Activated CD4-positive, alpha-beta T cell treated with anti-CD3 and anti-CD28 coated beads for 4 hours (primary cell): ENCODE results near the gene LYZL2.
"Not testable (repeated sequence)": the region's sequence is repeated elsewhere in the genome, so short reads cannot be mapped to it uniquely, and the experiment has no call there.

Source experiments
- DNase-seq, 2 donors: peaks; one replicate each; pipeline ENCODE4 v3.0.0-alpha.2; 2020

The LYZL2 gene

GRCh38 chr10:30629653-30630052 lies at the start of gene LYZL2:
Gene LYZL2, minus strand, starts transcription at chr10:30629753. Its CDS starts 2,838 bp downstream, at chr10:30626915.
- no peak for DNase-seq

- not testable (repeated sequence) for DNase-seq
Observed at GRCh38 chr10:30677616-30678015, 48.1 kb upstream of the LYZL2 start.

- not testable (repeated sequence) for DNase-seq
Observed at GRCh38 chr10:30677146-30677545, 47.6 kb upstream of the LYZL2 start.

DNA sequence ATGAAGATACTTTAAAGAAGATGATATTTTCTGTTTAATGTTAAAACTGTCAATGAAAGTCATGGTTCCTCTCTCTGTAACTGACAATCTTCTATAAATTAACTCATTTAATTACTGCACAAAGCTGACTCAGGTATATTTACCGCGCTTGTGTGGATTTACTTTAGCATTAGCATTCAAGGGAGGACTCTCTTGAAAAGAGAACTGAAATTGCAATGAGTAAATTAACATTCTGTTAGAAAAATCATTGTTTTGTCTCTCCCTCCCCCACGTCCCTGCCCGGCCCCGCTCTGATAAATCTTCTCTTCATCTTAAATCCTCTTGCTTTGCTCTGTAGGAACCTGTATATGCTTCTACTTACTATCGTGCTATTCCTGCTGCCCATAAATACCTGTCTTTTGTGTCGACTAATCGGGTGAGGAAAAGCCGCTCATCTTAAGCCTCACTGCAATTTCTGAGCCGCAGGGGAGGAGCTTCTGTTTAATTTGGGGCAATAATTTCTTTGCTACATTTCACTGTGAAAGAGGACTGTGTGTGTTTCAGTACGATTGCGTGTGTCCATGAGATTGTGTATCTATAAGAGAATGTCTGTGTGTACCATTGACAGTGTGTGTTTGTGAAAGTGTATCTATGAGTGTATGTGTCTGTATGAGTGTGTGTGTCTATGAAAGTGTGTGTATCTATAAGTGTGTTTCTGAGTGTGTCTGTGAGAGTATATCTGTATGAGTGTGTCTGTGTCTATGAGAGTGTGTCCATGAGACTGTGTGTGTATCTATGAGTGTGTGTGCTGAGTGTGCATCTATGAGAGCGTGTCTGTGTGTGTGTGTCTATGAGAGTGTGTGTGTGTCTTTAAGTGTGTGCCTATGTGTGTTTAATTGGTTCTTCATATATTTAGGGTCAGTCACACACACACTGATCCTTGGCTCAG lies 46.5 kb upstream of the LYZL2 start:
- DNase-seq: no peak

DNA sequence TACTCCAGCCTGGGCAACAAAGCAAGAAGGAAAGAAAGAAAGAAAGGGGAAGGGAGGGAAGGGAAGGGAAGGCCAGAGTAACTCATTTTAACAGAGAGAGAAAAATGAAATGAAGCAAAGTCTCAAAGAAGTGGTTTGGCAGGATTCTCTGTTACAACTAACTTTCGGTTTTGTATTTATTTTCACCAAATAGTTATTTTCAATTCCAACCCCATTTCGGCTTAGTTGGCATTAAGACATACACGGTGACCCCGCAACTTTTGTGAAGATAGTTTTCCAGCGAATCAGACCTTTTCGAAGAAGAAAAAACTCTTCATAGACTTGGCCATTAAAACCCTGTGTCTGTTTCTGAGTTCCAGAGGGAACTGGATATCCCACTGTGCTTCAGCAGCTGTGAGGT lies 45.2 kb upstream of the LYZL2 start:
- DNase-seq: no peak

DNA sequence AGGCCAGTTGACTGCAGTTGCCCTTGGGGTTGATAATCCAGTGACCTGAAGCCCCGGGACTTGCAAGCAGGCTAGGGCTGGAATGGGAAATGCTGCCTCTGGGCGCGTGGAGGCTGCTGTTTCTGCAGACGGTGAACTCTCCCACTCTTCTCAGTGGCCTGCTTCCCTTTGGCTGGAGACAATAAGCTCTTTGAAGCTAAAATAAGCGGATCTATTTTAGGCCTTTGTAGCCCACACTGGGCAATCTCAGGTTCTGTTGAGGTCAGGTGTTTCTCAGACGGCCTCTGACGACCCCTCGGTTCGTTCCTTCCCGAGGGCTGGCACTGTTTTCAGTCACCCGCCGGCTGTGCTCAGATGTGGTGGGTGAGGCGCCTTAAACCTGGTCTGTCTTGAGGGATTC lies 43.7 kb upstream of the LYZL2 start:
- DNase-seq: not testable (repeated sequence)

DNA sequence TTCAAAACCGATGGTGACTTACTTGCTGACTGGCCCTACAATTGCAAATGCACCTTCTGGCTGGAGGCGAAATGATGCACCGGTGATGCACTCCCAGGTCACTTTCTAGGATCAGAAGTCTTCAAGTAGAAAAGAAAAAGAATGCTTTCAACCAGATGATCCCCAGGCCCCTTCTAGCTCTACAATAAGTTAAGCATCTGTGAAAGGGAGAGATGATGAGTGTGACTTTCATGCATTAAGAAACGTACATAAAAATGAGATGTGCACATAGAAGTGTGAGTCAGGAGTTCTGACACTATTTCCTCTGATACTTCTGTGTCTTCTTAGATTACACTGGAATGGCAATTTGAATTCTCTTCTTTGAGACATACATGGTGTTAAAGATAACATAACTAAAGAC lies 42.8 kb upstream of the LYZL2 start:
- DNase-seq: not testable (repeated sequence)

DNA sequence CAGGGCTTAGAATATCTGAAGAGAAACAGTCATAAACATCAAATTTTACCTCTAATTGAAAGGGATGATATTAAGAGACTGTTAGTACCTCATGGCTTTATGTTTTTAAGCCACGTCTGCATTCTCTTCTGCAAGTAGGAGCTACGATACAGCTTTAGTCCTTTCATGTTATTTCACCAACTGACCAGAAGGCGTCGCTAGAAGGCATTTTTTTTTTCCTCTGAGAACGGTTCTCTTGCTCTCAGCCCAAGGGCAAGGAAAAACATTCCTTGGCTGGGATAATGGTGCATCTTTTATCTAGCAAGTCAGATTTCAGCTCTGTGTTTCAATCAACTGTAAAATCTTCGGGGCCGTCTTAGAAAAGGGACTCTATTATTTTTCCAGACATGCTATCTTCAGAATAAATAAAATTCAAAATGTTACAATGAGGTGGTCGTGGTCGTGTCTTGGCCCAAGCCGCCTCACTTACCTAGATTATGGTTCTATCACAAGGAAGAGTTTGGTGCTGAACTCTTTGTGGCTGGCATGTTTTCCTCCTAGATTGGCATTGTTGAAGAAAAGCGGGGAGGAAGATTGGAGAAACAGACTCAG lies 41.6 kb upstream of the LYZL2 start:
- peak in 1 of 2 donors; percentile 46 for DNase-seq

- DNase-seq: not testable (repeated sequence)
Observed at GRCh38 chr10:30667982-30668381, 38.4 kb upstream of the LYZL2 start.

GRCh38 chr10:30663403-30663802 lies 33.9 kb upstream of the LYZL2 start:
- DNase-seq: not testable (repeated sequence)

GRCh38 chr10:30662814-30663213 lies 33.3 kb upstream of the LYZL2 start:
- DNase-seq: no peak

DNA sequence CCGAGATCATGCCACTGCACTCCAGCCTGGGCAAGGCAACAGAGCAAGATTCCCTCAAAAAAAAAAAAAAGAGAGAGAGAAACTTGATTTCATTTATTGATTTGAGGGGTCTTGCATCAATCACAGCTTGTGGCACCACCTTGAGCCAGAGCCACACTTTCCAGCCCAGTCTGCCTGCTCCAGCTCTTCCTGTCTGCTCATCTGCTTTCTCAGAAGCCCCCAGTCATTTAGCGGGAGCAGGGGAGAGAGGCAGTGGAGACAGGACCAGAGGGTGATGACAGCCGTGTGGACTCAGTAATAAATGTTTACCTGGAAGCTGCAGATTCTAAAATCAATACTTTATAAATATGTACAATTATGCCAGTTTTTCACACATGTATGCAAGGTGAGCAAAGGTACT lies 30.8 kb upstream of the LYZL2 start:
- not testable (repeated sequence) for DNase-seq

DNA sequence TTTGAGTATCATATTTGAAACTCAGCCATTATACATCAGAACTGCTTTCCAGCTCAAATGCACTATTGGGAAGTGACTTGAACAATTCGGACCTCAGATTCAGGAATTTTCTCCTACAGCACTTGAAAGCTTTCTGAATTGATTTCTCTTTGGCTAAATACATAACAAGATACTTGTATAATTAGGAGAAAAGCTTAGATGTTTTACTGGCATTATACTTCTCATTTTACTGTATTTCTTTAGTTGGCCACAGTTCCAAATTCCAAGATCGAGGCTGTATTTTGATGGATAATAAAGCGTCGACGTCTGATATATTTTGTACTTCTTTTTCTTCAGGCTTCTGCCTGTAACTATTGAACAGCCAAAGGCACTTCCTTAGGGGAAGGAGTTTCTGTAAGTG lies 26.7 kb upstream of the LYZL2 start:
- no peak for DNase-seq

DNA sequence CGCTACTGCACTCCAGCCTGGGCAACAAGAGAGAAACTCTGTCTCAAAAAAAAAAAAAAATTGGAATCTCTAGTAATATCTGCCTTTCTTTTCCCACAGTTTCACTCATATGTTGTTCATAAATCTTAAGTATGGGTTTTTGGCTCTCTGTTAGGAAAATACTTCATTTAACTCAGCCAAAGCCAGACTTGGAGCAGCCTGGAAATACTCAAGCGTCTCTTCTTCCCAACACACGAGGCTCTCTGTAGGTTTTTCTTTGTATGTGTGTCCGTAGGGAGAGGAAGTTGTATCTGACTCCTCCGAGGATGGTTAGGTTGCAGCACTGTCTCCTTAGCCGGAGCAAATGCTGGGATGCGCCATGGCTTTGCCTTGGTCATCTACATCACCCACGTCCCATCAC lies 25.4 kb upstream of the LYZL2 start:
- DNase-seq: not testable (repeated sequence)

DNA sequence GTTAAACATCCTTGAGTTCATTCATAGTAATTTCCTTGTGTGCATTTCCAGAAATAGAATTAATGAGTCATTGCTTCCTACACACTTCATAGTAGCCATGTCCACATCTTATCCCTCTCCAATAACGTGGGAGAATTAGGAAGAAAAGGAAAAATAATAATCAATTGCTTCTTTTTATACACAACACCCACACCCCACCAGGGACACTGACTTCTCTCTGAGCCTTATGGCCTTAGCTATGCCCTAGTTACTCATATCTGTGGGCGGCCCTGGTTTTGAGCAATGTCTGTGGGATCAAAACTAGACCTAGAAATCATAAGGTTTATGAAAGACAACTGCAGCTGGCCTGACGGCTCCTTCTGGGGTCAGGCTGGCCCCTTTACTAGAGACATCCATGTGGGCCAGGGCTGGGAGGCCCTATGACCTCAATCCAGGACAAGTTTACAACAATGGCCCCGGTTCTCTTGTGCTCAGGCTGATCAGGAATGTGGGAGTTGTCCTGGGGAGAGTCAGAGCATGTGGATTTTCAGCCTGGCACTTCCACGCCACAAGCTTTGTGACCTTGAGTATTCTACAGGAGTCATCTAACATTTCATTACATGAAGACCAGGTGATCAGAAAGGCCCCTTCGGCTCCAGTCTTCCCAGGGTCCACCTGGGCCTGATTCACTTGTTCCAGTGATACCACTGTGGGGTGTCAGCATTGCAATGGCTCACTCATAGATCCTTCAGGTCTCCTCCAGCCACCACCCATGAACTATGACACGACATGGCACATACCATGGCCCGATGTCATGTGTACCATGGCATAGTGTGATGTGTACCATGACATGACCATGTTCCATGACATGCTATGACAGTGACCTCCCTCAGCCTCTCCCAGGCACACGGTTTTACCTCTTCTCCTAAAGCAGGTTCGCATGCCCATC lies 22.2 kb upstream of the LYZL2 start:
- not testable (repeated sequence) for DNase-seq

- no peak for DNase-seq
Observed at GRCh38 chr10:30647089-30647488, 17.5 kb upstream of the LYZL2 start.

DNA sequence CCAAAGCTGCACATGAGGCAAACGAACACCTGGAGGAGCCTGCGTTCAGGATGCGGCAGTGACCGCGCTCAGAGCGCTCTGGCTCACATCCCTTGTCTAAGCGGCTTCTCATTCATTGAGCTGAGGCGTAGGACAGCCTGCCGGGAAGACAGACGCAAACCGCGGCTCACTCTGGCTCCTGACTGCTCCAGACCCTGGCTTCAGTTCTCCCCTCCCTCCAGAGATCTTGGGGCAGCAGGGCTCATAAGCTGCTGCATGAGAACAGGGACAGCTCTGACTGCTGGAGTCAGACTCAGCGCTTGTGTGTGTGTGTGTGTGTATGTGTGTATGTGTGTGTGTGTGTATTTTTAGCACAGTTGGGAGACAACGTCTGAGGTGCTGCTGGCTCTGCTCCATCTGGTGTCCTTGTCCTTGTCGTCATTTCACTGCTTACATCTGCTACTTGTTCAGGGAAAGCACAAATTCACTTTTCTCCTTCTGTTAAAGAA lies 15.8 kb upstream of the LYZL2 start:
- DNase-seq: no peak

GRCh38 chr10:30644408-30644861 lies 14.9 kb upstream of the LYZL2 start:
- not testable (repeated sequence) for DNase-seq

DNA sequence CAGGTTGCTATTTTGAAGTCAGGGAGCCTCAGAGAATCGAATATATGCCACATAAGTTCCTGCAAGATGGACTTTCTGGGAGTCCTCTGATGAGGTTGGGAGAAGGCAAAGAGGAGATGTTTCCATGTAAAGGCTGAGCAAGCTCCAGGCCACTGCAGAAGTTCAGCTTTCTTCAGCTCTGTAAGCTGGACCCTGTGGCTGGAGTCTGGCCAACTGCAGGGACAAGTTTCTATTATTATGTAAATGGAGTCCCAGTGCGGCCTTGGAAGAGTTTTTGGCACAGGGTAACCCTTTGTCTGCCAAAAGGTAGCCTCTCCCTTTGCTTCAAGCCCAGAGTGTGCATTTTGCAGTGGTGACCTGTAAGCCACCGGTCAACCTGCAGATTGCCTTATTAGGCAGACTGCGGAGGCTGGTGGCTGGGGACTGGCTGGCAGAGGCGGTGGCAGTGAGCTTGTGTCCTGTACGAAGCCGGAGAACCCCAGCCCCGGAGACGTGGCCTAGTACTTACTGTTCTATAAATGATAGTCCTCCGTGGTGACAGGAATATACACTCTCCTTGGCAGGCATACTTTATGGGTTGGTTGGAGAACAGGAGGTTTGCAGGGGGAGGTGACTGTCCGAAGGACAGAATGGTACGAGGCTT lies 14.1 kb upstream of the LYZL2 start:
- not testable (repeated sequence) for DNase-seq

- not testable (repeated sequence) for DNase-seq
Observed at GRCh38 chr10:30642856-30643255, 13.3 kb upstream of the LYZL2 start.

DNA sequence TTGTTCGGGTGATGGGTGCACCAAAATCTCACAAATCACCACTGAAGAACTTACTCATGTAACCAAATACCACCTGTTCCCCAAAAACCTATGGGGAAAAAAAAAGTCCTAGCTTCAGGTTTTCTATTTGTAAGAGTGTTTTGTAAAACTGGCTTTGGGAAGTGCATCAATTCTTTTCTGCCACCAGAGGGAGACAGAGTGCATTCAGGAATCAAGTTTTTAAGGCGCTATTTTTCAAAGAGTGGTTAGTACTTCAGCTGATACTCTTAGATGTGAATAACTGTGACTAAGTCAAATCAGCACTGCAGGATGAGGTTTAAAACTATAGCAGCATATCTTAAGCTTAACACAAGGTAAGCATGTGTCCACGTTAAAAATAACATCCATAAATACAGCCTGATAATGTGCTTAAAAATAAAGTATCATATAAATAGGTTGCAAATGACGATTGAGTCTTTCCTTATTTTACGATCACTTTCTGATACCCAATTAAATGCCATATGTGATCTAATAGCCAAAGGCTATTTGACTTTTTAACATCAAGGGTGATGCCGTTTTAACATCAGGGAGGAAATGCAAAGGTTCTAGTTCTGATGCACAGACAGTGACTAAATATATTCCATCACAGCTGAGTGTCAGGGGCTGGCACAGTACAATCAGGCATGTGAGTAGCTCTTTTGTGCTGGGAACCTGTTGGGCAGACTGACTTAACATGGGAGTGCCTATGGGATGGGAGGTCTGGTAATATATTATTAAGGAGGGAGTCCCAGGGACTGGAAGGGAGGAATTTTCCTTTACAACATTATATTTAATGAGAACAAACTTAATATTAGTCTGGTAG lies 10.6 kb upstream of the LYZL2 start:
- DNase-seq: peak in 1 of 2 donors; percentile 19
